WERI-Rb-1 (cell line): ENCODE measurements around the gene MAML2.

Source experiments
- DNase-seq: peaks from one replicate; pipeline ENCODE4 v3.0.0-alpha.2; 2020
- H3K27ac ChIP-seq: fragments of 250-450 bp; sonication (Bioruptor Pico); 2 replicates; pipeline ENCODE4 v1.5.1; 2020; ENCODE audit warnings: mild to moderate bottlenecking, moderate library complexity
- H3K27me3 ChIP-seq: fragments of 250-450 bp; sonication (Bioruptor Pico); 2 replicates; pipeline ENCODE4 v1.5.1; 2021; ENCODE audit warnings: mild to moderate bottlenecking, low read depth, moderate library complexity; ENCODE audit not compliant: insufficient read depth, severe bottlenecking
- H3K36me3 ChIP-seq: fragments of 250-450 bp; sonication (Bioruptor Pico); 2 replicates; pipeline ENCODE4 v1.5.1; 2020; ENCODE audit warnings: mild to moderate bottlenecking, moderate library complexity
- H3K4me3 ChIP-seq: 2 replicates; pipeline ENCODE4 v1.5.1; 2011; ENCODE audit warnings: low read depth, mild to moderate bottlenecking, control low read depth, low read length
- H3K9me3 ChIP-seq: fragments of 250-450 bp; sonication (Bioruptor Pico); 2 replicates; pipeline ENCODE4 v1.5.1; 2021; ENCODE audit warnings: mild to moderate bottlenecking, moderate library complexity; ENCODE audit not compliant: severe bottlenecking
- CTCF ChIP-seq: IDR thresholded peaks from 2 replicates; pipeline ENCODE4 v1.5.1; 2011; ENCODE audit warnings: low read depth, mild to moderate bottlenecking, control low read depth, inconsistent platforms, low read length

The MAML2 gene

GRCh38 chr11:96318850-96319249 is 24.1 kb downstream of the MAML2 start:
- H3K9me3 ChIP-seq: no peaks in the 10 kb centered on the region
- no peak overlapping the region for H3K27ac ChIP-seq
- peaks cover 8% of the 10 kb centered on the region; the same call in 1 of the 2 replicates for H3K36me3 ChIP-seq
- H3K4me3 ChIP-seq: no peak overlapping the region
- no peak for TF ChIP-seq CTCF
- no peak for DNase-seq
- H3K27me3 ChIP-seq: no peaks in the 10 kb centered on the region

GRCh38 chr11:96318399-96318798 is 24.6 kb downstream of the MAML2 start:
- Histone ChIP-seq H3K27me3 (no peaks in the 10 kb centered on the region), H3K36me3 (peaks cover 8% of the 10 kb centered on the region; the same call in 1 of the 2 replicates), H3K27ac (no peak overlapping the region), H3K4me3 (no peak overlapping the region), H3K9me3 (no peaks in the 10 kb centered on the region)
- TF ChIP-seq CTCF: no peak
- no peak for DNase-seq

GRCh38 chr11:96317985-96318384 is 25.0 kb downstream of the MAML2 start:
- DNase-seq: no peak
- no peak for TF ChIP-seq CTCF
- H3K36me3 ChIP-seq: peaks cover 8% of the 10 kb centered on the region; the same call in 1 of the 2 replicates

GRCh38 chr11:96317571-96317970 is 25.4 kb downstream of the MAML2 start:
- Histone ChIP-seq H3K27me3 (no peaks in the 10 kb centered on the region), H3K36me3 (peaks cover 12% of the 10 kb centered on the region; the same call in 1 of the 2 replicates), H3K4me3 (no peak overlapping the region), H3K27ac (no peak overlapping the region), H3K9me3 (no peaks in the 10 kb centered on the region)
- no peak for TF ChIP-seq CTCF
- no peak for DNase-seq

More at GRCh38 chr11:96317985-96318384, 25.0 kb downstream of the MAML2 start:
- H3K4me3 ChIP-seq: no peak overlapping the region
- no peaks in the 10 kb centered on the region for H3K27me3 ChIP-seq
- H3K9me3 ChIP-seq: no peaks in the 10 kb centered on the region
- H3K27ac ChIP-seq: no peak overlapping the region

GRCh38 chr11:96316869-96317268 is 26.1 kb downstream of the MAML2 start:
- no peaks in the 10 kb centered on the region for H3K9me3 ChIP-seq
- DNase-seq: no peak
- H3K27ac ChIP-seq: no peak overlapping the region
- H3K36me3 ChIP-seq: peaks cover 12% of the 10 kb centered on the region; the same call in 1 of the 2 replicates
- H3K27me3 ChIP-seq: no peaks in the 10 kb centered on the region
- no peak for TF ChIP-seq CTCF
- no peak overlapping the region for H3K4me3 ChIP-seq

- no peak for DNase-seq
- no peak overlapping the region for H3K4me3 ChIP-seq
- peaks cover 12% of the 10 kb centered on the region; the same call in 1 of the 2 replicates for H3K36me3 ChIP-seq
- H3K27me3 ChIP-seq: no peaks in the 10 kb centered on the region
- TF ChIP-seq CTCF: no peak
- no peaks in the 10 kb centered on the region for H3K9me3 ChIP-seq
- no peak overlapping the region for H3K27ac ChIP-seq
These were observed 27.5 kb downstream of the MAML2 start for GRCh38 chr11:96315476-96315875.
